ENCODE measurements around the gene LDB2.

GRCh38 chr4:16583764-16584163, 314.7 kb downstream of the LDB2 start:
- TF ChIP-seq CTCF (IDR thresholded peaks at IDR 0.05): no peak
- TF ChIP-seq EP300 (IDR thresholded peaks at IDR 0.05): no peak

All from tibial nerve (tissue), 4 donors.